Skeletal muscle satellite cell (primary cell): ENCODE results near the gene USP17L13. TPM values are rescaled to one million over a fixed set of nuclear protein-coding genes. Genes with fewer than 3 reads are reported as not detected.
"Not testable (repeated sequence)": the region's sequence is repeated elsewhere in the genome, so short reads cannot be mapped to it uniquely, and the experiment has no call there.

Experiments used
- H3K27me3 ChIP-seq: 2 replicates; pipeline ENCODE4 v1.7.0; 2013; ENCODE audit warnings: low read length; ENCODE audit not compliant: control insufficient read depth, insufficient read depth
- H3K36me3 ChIP-seq: 2 replicates; pipeline ENCODE4 v1.7.0; 2013; ENCODE audit warnings: mild to moderate bottlenecking, control low read depth, low read length; ENCODE audit not compliant: insufficient read depth
- H3K4me1 ChIP-seq: 2 replicates; pipeline ENCODE4 v1.7.0; 2013; ENCODE audit warnings: low read length; ENCODE audit not compliant: control insufficient read depth, insufficient read depth
- H3K4me2 ChIP-seq: 2 replicates; pipeline ENCODE4 v1.7.0; 2013; ENCODE audit warnings: mild to moderate bottlenecking, low read length
- H3K4me3 ChIP-seq: 2 replicates; pipeline ENCODE4 v1.7.0; 2013; ENCODE audit warnings: low read length
- H3K9ac ChIP-seq: 2 replicates; pipeline ENCODE4 v1.7.0; 2013; ENCODE audit warnings: mild to moderate bottlenecking, low read depth, low read length, moderate library complexity
- H3K9me3 ChIP-seq: replicated peaks from 2 replicates; pipeline ENCODE4 v1.7.0; 2013; ENCODE audit warnings: mild to moderate bottlenecking, control low read depth, low read length
- total RNA-seq: library from RNA; depleted of rRNA; stranded (reverse); fragments of >200 nt; gene quantifications from 2 replicates; pipeline ENCODE4 v1.2.3, GENCODE V29; 2012; rRNA removed

Gene USP17L13
- not detected in 2 replicates for total RNA-seq

GRCh38 chr4:9224596-9224995 is at the start of gene USP17L13:
Gene USP17L13 (plus strand): TSS chr4:9224896. CDS start chr4:9224896, 0 bp downstream.
- not testable (repeated sequence) for H3K4me2 ChIP-seq, H3K27me3 ChIP-seq, H3K4me1 ChIP-seq

GRCh38 chr4:9210357-9210756 is 14.3 kb upstream of the USP17L13 start, which contains the start of gene USP17L10:
Gene USP17L10 (plus strand): TSS chr4:9210657. CDS start chr4:9210657, 0 bp downstream.
- not testable (repeated sequence) for H3K4me2 ChIP-seq, H3K9me3 ChIP-seq, H3K4me3 ChIP-seq, H3K27me3 ChIP-seq, H3K9ac ChIP-seq, H3K36me3 ChIP-seq, H3K4me1 ChIP-seq

More at GRCh38 chr4:9224596-9224995, at the start of gene USP17L13:
- H3K4me3 ChIP-seq, H3K9ac ChIP-seq, H3K36me3 ChIP-seq, H3K9me3 ChIP-seq: not testable (repeated sequence)

GRCh38 chr4:9214701-9215100 is 10.0 kb upstream of the USP17L13 start:
- H3K9me3 ChIP-seq, H3K9ac ChIP-seq, H3K4me2 ChIP-seq, H3K4me3 ChIP-seq, H3K36me3 ChIP-seq, H3K4me1 ChIP-seq, H3K27me3 ChIP-seq: not testable (repeated sequence)

GRCh38 chr4:9215105-9215504 is 9.6 kb upstream of the USP17L13 start, which contains the start of gene USP17L11:
Gene USP17L11 (plus strand): TSS chr4:9215405. CDS start chr4:9215405, 0 bp downstream.
- H3K36me3 ChIP-seq, H3K9ac ChIP-seq, H3K9me3 ChIP-seq, H3K4me2 ChIP-seq, H3K27me3 ChIP-seq, H3K4me1 ChIP-seq, H3K4me3 ChIP-seq: not testable (repeated sequence)

GRCh38 chr4:9219852-9220251 is 4.8 kb upstream of the USP17L13 start, which contains the start of gene USP17L12:
Gene USP17L12 (plus strand): TSS chr4:9220152. CDS start chr4:9220152, 0 bp downstream.
- H3K9ac ChIP-seq, H3K4me2 ChIP-seq, H3K36me3 ChIP-seq, H3K27me3 ChIP-seq, H3K9me3 ChIP-seq, H3K4me1 ChIP-seq, H3K4me3 ChIP-seq: not testable (repeated sequence)

- not testable (repeated sequence) for H3K9ac ChIP-seq, H3K4me3 ChIP-seq, H3K4me2 ChIP-seq, H3K36me3 ChIP-seq, H3K27me3 ChIP-seq, H3K4me1 ChIP-seq, H3K9me3 ChIP-seq
Observed at GRCh38 chr4:9230249-9230648, 5.6 kb downstream of the USP17L13 start.

- not testable (repeated sequence) for H3K4me3 ChIP-seq, H3K4me1 ChIP-seq, H3K27me3 ChIP-seq, H3K9ac ChIP-seq, H3K4me2 ChIP-seq, H3K9me3 ChIP-seq, H3K36me3 ChIP-seq
Observed at GRCh38 chr4:9234085-9234484, 9.4 kb downstream of the USP17L13 start, which contains the start of gene USP17L15. Gene USP17L15 (plus strand): TSS chr4:9234385. CDS start chr4:9234385, 0 bp downstream.

GRCh38 chr4:9238461-9238860 is 13.8 kb downstream of the USP17L13 start:
- not testable (repeated sequence) for H3K4me1 ChIP-seq, H3K9ac ChIP-seq, H3K4me2 ChIP-seq, H3K27me3 ChIP-seq, H3K9me3 ChIP-seq, H3K4me3 ChIP-seq, H3K36me3 ChIP-seq

GRCh38 chr4:9243579-9243978 is 18.9 kb downstream of the USP17L13 start, which contains the start of gene USP17L17:
Gene USP17L17 (plus strand): TSS chr4:9243879. CDS start chr4:9243879, 0 bp downstream.
- H3K4me2 ChIP-seq, H3K9me3 ChIP-seq, H3K4me1 ChIP-seq, H3K36me3 ChIP-seq, H3K4me3 ChIP-seq, H3K27me3 ChIP-seq, H3K9ac ChIP-seq: not testable (repeated sequence)

- not testable (repeated sequence) for H3K9ac ChIP-seq, H3K4me1 ChIP-seq, H3K4me3 ChIP-seq, H3K27me3 ChIP-seq, H3K36me3 ChIP-seq, H3K9me3 ChIP-seq, H3K4me2 ChIP-seq
Observed at GRCh38 chr4:9247953-9248680, 23.4 kb downstream of the USP17L13 start, which contains the start of gene USP17L18. Gene USP17L18 (plus strand): TSS chr4:9248630. CDS start chr4:9248630, 0 bp downstream.

- not testable (repeated sequence) for H3K9ac ChIP-seq, H3K27me3 ChIP-seq, H3K36me3 ChIP-seq, H3K4me3 ChIP-seq, H3K9me3 ChIP-seq, H3K4me1 ChIP-seq, H3K4me2 ChIP-seq
Observed at GRCh38 chr4:9253078-9253477, 28.4 kb downstream of the USP17L13 start, which contains the start of gene USP17L19. Gene USP17L19 (plus strand): TSS chr4:9253378. CDS start chr4:9253378, 0 bp downstream.

- not testable (repeated sequence) for H3K4me1 ChIP-seq, H3K9me3 ChIP-seq, H3K4me3 ChIP-seq, H3K36me3 ChIP-seq, H3K4me2 ChIP-seq, H3K9ac ChIP-seq, H3K27me3 ChIP-seq
Observed at GRCh38 chr4:9257824-9258223, 33.1 kb downstream of the USP17L13 start, which contains the start of gene USP17L20. Gene USP17L20 (plus strand): TSS chr4:9258124. CDS start chr4:9258124, 0 bp downstream.
